Measurements from ENCODE around the gene CTCF. TPM values are rescaled to one million over a fixed set of nuclear protein-coding genes. Genes with fewer than 3 reads are reported as not detected.

CTCF gene
- total RNA-seq, 1 donor from 2014 or later, result 31.1 TPM

GRCh38 chr16:67678354-67679023 is 116.2 kb downstream of the CTCF start:
- DNase-seq (ENCODE audit: low spot score), result no peak

DNA sequence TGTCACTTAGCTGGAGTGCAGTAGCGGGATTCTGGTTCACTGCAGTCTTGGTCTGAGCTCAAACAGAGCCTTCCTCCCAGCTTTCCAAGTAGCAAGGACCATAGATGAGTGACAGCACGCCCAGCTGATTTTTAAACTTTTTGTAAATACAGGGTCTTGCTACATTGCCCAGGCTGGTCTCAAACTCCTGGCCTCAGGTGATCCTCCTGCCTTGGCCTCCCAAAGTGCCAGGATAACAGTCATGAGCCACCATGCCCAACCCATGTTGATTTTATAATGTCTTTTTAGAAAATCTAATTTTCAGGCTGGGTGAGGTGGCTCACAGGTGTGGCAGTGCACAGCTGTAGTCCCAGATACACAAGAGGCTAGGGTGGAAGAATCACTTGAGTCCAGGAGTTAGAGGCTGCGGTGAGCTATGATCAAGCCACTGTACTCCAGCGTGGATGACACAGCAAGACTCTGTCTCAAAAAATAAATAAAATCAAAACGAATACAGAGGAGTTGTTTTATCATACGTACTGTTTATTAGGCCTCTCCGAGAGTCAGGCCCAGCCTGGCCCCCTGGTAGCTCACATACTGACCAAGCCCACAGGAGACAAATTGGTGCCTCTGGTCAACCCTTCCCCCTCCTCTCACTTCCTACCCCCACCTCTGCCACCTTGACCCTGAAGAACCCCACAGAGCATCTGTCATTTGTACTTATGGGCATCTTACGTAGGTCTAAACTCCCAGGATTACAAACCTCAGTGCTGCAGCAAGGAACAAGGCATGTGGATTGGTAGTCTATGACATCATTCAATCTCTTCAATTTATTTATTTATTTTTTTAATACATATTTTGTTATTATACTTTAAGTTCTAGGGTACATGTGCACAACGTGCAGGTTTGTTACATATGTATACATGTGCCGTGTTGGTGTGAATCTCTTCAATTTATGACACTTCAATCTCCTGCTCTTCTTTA is 117.9 kb downstream of the CTCF start:
- DNase-seq (ENCODE audit: low spot score), result no peak

DNA sequence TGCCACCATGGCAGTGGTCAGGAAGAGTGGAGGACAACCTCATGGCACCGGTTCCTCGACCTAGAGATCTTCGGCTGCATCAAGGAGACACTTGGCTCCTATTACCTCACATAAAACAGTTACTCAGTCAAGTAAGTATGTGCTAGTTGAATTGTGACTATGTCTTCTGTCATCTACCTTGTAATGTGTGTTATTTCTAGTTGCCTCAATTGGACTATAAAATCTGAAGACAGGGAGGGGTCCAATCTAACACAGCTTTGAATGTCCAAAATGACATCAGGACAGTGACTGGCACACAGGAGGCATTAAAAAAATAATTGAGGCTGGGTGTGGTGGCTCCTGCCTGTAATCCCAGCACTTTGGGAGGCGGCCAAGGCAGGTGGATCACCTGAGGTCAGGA is 121.4 kb downstream of the CTCF start:
- DNase-seq (ENCODE audit: low spot score), result no peak

DNA sequence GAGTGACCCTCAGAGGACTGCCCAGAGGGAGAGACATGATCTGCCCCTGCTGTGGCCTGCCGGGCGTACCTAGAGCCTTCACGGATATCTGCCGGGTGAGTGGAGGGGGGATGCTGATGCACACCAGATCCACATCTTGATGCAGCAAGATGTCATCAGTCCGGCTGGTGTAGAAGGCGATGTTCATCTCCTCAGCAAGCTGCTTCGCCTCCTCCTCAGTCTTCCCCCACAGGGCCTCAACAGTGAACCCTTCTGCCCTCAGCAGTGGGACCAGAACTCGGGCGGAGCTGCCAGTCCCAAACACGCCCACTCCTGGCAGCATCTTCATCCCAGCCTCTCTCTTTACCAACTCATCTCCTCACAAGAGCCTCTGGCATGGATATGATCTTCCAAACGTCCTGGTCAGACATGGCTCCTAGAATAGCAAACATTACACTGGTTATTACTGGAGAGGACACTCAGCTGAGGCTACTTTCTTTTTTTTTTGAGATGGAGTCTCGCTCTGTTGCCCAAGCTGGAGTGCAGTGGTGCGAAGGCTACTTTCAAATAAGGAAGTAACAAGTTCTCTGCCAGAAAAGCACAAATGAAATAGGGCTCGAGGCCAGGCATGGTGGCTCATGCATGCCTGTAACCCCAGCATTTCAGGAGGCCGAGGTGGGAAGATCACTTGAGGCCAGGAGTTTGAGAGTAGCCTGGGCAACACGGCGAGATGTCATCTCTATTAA is 123.2 kb downstream of the CTCF start:
- DNase-seq (ENCODE audit: low spot score), result no peak

Other genes with a start within 250 kb of the CTCF start
- gene KCTD19, start 235.8 kb upstream of the CTCF start, total RNA-seq (ENCODE audit: insufficient read depth, low replicate concordance), result 3.4 TPM
- 1.9 TPM for gene LRRC36, start 235.7 kb upstream of the CTCF start, total RNA-seq (ENCODE audit: insufficient read depth, low replicate concordance)
- gene TPPP3, start 169.0 kb upstream of the CTCF start, total RNA-seq (ENCODE audit: insufficient read depth, low replicate concordance), result 26.5 TPM
- 5.3 TPM for gene ZDHHC1, start 146.0 kb upstream of the CTCF start, total RNA-seq (ENCODE audit: insufficient read depth, low replicate concordance)
- gene HSD11B2, start 131.4 kb upstream of the CTCF start, total RNA-seq (ENCODE audit: insufficient read depth, low replicate concordance), result 1.4 TPM
- gene ATP6V0D1, start 81.4 kb upstream of the CTCF start, total RNA-seq (ENCODE audit: insufficient read depth, low replicate concordance), result 52.7 TPM
- not detected for gene AGRP, start 79.0 kb upstream of the CTCF start, total RNA-seq (ENCODE audit: insufficient read depth, low replicate concordance)
- 17.3 TPM for gene RIPOR1, start 33.7 kb upstream of the CTCF start, total RNA-seq (ENCODE audit: insufficient read depth, low replicate concordance)
- 0.48 TPM for gene CARMIL2, start 82.6 kb downstream of the CTCF start, total RNA-seq (ENCODE audit: insufficient read depth, low replicate concordance)
- gene ACD, start 97.7 kb downstream of the CTCF start, total RNA-seq (ENCODE audit: insufficient read depth, low replicate concordance), result 11.3 TPM
- 1.9 TPM for gene PARD6A, start 98.4 kb downstream of the CTCF start, total RNA-seq (ENCODE audit: insufficient read depth, low replicate concordance)
- 5.1 TPM for gene ENKD1, start 104.2 kb downstream of the CTCF start, total RNA-seq (ENCODE audit: insufficient read depth, low replicate concordance)
- 1.7 TPM for gene C16orf86, start 104.3 kb downstream of the CTCF start, total RNA-seq (ENCODE audit: insufficient read depth, low replicate concordance)
- 14.0 TPM for gene GFOD2, start 156.8 kb downstream of the CTCF start, total RNA-seq (ENCODE audit: insufficient read depth, low replicate concordance)
- 2.4 TPM for gene RANBP10, start 244.0 kb downstream of the CTCF start, total RNA-seq (ENCODE audit: insufficient read depth, low replicate concordance)
- 0.24 TPM for gene TSNAXIP1, start 244.4 kb downstream of the CTCF start, total RNA-seq (ENCODE audit: insufficient read depth, low replicate concordance)

Measured in umbilical cord (tissue), 2 donors.